Measurements from ENCODE around the gene ESR2.

GRCh38 chr14:64232095-64232838 is 61.9 kb downstream of the ESR2 start:
- TF ChIP-seq CTCF (IDR thresholded peaks at IDR 0.05): no peak
- TF ChIP-seq POLR2A (IDR thresholded peaks at IDR 0.05): no peak
